ENCODE measurements around the gene DOCK4.
A peak's percentile ranks its signal among the peaks of the same experiment; 100 is the strongest.

Gene DOCK4

DNA sequence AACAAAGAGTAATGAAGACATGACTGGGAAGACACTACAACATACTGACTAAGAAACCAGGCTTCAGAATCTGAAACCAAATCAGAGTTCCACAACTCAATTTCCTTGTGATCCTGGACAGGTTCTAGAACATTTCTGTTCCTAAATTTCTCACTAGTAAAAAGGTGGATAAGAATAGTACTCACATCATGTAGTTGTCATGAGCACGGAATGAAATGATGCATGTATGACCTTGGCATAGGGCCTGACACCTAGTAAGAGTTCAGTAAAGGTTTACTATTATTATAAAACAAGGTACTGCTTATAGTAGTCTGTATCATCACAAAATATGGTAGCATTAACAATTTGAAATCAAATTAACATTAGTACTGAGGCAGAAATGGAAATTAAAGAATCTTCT lies 19.9 kb downstream of the DOCK4 start:
- no peak for DNase-seq

DNA sequence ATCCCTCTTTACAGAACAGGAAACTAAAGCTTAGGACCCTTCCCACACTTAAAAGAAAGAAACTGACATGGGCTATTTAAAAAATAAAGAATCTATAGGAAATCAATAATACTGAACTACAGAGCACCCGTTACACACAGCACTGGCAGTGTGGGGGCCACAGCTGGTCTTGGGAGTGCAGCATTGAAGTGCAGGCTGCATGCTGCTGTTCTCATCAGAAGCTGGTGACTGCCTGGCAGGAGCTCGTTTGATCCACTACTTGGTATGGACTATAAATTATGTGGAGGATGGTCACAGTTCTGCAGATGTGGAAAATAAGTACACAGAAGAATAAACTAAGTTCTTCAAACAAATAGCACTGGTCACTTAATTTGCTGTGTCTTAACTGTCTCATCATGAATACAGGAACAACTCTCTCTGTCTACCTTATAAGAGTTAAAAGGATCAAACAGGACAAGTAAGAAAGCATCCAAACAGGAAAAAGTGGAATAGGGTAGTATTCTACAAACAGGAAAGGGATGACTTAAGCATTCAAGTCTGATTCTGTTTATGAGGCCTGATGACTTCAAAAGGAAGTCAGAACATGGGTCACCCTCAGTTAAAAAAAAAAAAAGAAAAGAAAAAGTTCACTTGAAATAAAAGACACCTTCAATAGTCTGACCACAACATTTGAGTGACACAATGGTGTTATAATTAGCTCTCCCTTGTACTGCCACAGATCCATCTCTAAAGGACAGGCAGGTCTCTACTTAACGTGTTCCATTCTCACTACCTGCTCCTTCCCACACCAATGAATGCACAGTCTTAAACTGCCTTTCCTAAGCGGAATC lies 21.0 kb downstream of the DOCK4 start:
- no peak for DNase-seq

DNA sequence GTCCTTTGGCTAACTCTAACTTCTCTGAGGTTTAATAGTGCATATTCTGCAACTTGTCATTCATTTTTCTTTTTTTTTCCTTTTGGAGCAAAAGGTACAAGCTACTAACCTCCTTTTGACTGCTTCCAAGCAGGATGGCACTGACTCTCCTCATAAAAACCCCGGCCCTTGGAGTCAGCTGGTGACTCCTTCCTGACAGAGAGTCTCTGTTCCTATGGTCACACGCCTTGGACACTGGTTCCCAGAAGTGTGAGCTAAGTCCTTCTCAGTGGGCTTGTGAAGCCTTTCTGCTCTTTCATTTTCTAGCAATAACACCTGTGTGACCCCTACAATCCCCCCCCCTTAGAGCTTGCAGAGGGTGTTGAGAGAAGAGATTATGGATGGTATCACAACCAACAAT lies 21.7 kb downstream of the DOCK4 start:
- no peak for DNase-seq

DNA sequence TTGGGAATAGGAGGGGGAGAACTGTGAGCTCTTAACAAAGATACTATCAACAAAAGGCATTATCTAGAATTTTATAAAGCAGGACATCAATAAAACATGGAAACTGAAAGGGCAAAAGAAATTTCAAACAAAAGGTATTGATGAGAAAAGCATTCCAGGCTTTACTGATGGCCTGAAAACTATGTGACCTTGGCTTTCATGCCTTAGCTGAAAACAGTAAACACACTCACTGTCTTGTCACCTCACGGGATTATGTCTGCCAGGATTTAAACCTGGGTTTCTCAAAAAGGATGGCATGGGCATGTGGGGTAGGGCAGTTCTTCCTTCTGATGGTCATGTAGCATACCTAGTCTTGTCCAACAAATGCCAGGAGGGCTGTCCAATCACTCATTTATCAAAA lies 22.9 kb downstream of the DOCK4 start:
- no peak for DNase-seq

DNA sequence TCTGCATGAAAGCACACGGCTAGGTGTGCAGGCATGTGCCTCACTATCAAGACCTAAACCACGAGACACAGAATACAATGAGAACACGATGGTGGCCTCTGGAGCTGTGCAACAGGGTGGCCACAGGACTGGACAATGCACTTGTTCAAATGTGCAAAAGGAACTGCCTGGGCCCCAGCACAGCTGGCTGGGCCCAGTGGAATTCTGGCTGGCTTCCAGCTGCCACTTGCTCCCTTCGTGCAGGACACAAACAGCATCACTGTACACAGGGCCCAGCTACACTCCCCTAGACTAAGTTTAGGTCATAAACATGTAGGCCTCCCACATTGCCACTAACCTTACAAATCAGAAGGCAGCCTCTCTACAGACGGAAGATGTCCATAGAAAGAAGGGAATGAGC lies 23.4 kb downstream of the DOCK4 start:
- DNase-seq = no peak

DNA sequence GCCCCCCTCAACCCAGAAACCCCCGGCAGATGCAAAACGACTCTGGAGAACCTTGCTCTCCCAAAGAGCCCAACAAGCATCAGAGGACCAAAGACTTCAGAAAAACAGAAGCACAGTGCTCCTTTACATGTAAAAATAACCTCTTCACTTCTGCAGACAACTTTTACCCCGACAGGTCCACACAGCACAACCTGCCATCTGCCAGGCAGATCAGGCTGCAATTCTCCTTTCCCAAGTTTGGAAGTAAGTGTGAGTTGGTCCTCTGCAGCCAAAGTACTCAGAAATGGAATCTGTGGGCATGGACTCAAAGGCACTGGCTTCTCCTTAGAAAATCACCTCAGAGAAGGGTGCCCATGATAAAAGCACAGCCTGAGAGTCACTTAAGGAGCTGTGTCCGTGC lies 26.0 kb downstream of the DOCK4 start:
- DNase-seq = no peak

DNA sequence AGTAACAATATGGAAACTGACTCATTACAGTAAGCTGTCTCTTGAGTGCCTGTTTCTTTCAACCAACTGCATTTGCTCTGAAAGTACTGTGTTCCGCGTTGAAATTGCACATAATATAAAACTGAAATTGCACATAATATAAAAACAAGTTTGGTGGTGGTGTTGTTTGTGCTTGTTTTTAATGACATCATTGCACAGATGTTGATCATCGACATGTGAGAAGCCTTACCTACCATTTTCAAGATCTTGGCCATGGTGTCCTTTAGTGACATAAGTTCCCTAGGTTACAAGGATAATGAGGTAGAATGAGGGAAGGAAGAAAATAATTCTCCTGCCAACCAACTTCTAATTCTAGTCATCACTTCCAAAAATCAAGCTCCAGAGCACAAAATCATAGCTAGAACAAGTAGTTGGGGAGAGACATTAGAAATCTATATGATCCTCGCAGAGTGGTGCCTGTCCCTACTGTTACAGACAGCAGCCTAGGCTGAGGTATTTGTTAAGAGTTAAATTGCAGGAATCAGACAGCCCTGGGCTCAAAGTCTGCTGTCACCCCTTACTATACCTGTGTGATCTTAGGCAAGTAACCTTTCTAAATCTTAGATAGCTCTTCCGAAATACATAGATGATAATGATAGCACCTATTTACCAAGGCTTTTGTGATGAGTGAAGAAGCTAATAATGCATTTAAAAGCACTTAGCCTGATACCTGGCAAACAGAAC lies 29.3 kb downstream of the DOCK4 start:
- peak in 2 of 3 experiments; percentile 31 to 76 for DNase-seq

DNA sequence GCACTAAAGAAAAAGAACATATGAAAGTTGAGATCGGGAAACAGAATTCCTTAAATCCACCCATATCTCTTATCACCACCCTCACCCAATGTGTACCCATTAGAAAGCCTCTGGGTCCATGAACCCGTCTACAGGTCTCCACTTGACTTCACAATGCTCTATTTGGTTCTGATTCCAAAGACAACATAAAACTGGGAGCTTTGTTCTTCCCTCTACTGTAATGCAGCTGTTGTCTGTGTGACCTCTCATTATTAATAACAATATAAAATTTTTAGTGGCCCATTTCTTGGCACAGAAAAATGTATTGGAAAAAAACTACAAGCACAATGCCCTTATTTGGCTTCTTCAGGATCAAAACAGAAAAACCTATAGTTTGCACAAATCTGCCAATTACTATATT lies 30.0 kb downstream of the DOCK4 start:
- DNase-seq = no peak

DNA sequence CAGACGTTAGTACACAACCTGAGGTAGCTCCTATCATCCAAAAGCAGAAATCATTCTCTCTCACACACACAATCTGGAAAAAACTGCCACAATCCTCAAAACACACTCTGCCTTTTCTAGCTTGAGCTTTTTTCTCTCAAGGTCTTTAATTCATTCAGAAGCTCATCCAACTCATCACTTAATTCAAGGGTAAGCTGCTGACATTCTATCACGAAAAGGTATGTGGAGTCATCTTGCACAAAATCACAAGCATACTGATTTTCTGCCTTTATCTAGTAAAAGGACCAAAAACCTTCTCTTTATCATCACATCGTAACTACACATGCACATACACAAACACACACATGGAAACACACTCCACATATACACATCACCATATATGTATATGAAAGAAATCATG lies 32.0 kb downstream of the DOCK4 start:
- no peak for DNase-seq

DNA sequence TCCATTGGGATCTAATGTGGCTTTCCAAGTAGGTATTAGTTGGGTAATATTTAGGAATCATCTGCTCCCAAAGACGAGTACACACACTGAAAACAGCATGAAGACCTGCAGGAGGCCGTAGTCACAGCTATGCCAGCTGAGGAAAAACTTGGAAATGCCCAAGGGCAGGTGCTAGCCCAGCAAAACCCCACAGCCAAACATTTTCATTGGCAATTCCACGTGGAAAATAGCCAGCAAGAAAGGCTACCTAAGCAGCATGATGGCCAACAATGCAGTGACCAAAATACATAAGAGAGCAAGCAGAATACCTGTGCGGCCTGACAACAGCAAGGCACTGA lies 32.7 kb downstream of the DOCK4 start:
- DNase-seq = peak in 1 of 3 experiments; percentile 57

DNA sequence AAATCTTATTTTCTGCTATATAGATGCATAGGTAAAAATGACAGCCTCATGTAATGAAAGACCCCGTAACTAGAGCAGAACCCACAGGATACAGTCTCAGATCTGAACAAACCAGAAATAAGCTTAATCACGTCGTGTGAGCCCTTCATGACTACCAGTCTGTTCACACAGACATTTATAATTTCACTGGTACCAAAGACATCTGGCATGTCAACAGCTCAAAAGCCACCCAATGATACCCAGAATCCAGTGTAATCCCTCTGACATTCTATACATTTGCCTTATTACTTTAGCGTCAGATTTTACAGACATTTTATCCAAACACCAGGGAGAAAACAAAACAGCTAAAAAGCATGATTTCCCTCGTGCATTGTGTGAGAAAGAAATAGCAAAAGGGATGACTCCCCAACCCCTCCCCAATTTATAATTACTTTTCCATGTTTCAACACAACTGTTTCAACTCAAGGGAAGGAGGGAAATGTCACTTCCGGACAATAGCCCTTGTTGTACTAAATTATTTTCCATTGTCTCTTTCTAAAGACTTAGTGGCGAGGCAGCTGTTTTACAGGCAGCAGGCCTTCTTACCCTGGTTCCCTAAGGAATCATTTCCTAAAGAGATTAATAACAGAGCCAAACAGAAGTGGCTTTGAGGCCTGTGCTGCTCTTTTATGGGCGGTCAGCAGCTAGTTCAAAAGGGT lies 33.2 kb downstream of the DOCK4 start:
- DNase-seq = peak in 2 of 3 experiments; percentile 57 to 84

DNA sequence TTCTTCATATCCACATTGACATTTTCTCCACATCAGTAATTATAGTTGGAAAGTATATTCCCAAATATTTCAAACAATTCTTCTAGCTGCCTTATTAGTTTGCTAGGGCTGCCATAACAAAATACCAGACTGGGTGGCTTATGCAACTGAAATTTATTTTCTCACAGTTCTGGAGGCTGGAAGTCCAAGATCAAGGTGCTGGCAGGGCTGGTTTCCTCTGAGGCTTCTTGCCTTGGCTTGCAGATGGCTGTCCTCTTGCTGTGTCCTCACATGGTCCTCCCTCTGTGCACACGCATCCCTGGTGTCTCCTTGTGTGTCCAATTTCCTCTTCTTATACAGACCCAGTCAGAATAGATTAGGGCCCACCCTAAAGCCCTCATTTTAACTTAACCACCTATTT lies 34.5 kb downstream of the DOCK4 start:
- no peak for DNase-seq

DNA sequence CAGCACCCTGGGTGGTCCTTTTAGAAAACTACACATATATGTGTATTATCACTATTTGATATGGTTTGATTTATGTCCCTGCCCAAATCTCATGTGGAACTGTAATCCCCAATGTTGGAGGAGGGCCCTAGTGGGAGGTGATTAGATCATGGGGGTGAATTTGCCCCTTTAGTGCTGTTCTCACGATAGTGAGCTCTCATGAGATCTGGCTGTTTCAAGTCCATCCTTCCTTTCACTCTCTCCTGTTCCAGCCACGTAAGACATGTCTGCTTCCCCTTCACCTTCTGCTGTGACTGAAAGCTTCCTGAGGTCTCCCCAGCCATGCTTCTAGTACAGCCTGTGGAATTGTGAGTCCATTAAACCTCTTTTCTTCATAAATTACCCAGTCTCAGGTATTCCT lies 37.3 kb downstream of the DOCK4 start:
- DNase-seq = no peak

DNA sequence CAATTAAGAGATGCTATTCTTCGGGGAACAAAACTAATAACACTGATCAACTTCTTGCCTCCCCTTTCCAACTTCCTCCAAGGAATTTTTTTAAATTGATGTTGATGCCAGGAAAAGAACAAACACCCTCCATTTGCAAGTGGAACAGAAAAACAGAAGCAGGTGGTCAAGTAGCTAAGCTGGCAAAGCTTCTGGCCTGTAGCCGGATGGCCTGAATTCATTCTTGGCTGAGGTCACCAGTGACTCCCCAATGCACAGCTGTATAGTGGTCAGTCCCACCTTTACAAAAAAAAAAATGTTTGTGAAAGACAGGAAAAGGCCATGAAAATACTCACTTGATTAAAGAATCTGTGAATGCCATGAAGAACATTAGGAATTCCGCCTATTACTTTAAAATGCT lies 39.1 kb downstream of the DOCK4 start:
- DNase-seq = no peak

DNA sequence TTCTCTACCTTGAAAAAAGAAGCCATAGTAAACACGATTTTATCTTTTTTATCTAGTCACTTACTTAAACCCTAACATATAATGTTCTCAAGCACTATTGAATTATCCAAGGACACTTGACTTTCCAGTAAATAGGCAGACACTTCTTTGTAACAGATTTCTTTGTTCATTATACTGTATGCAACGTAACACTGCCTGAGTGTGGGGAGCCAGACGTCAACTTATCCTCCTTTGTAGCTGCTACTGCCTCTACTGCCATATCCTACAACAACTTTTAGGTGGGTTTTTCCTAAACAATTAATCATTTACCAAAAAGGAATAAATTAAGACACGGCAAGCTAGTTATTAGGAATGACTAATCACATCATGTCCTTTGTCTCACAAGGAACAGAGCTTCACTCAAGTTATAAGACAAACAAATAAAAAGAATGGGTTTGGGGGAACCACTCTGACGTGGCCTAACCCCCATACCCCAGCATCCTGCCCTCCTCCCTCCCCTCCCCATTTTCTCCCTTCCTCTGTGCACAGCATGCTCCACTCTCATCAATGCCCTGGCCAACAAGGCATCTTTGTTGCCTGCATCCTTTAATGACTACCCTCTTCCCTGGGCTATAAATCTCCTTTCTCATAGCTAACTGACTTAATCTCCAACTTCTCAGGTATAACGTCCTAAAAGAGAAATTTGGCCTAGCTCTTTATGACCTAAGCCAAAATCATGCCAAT lies 43.3 kb downstream of the DOCK4 start:
- DNase-seq = peak; percentile 40 to 81 (median 59)

DNA sequence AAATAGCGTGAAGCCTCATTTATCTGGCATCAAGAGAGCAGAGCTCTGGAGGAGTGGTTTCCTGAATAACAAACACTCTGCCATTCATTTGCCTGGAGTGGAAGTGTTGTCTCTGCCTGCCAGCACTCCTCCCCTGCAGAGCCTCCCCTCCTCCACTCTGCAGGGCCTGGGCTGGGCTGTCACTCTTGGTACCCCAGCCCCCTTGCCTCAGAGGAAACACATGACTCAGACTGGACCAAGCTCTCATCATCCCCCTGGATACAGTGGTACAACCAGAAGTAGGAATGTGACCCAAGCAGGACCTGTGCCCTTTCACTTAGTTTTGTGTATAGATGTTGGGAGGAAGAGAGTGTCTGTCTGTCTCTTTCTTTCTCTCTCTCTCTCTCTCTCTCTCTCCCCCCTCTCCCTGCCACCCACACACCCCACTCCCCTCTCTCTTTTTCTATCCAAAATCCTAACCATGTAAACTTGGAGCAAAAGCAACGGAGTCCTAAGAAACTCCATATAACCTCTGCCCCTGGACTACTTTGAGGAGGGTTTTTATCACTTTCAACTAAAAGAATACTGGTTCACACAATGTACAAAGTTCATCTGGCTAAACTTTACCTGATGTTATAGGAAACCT lies 43.9 kb downstream of the DOCK4 start:
- peak; percentile 58 to 92 (median 80) for DNase-seq

DNA sequence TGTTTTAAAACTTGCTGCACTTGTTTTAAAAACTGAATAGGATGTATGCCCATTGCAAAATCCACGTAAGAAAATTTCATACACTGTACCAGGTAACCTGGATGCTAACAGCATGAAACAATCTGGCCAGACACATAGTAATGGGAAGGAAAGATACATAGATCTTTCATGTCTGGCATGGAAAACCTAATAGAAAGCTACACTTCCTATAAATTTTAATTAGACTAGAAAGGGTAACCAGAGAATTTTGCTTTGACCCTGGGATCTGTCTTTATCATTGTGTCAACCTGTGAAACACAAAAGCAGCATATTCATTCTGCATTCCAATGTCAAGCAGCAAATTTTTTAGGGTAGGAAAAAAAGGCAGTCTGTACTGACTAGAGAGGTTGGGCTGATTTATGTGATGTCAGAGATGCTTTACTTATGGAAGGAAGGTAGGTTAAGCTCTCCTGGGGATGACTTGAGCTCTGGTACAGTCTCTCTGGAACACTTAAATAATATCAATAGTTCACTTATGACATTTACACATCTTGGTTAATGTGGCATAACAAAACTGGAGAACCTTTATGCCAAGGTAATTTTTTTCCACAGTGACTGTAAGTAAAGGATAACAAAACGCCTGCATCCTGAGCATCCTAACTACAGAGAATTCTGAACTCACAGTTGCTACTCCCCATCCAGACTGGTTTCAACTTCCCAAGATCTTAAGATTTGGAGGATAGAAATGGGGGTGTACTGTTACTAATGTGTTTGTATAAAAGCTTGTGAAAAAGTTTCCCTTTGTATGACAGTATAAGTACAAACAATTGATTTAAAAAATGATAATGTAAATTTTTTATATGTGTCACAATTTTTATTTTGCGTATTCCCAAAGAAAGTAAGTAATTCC lies 44.7 kb downstream of the DOCK4 start:
- DNase-seq = peak in 2 of 3 experiments; percentile 46 to 61

DNA sequence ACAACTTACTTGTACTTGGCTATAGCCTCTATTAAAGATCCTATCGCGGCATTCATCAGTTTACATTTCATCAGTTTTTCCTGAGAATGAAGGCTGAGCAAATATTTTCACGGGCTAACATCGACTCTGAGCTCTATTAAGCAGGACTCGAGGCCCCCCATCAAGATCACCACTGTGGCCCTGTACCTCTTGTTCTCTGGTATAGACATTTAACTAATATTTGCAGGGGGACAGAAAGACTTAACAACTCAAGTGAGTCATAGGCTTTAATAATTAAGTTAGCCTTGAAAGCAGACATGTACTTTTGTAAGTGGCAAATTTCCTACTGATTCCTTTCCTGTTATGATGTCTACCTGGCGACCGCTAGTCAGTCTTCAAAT lies 45.4 kb downstream of the DOCK4 start:
- peak in 2 of 3 experiments; percentile 19 to 56 for DNase-seq

DNA sequence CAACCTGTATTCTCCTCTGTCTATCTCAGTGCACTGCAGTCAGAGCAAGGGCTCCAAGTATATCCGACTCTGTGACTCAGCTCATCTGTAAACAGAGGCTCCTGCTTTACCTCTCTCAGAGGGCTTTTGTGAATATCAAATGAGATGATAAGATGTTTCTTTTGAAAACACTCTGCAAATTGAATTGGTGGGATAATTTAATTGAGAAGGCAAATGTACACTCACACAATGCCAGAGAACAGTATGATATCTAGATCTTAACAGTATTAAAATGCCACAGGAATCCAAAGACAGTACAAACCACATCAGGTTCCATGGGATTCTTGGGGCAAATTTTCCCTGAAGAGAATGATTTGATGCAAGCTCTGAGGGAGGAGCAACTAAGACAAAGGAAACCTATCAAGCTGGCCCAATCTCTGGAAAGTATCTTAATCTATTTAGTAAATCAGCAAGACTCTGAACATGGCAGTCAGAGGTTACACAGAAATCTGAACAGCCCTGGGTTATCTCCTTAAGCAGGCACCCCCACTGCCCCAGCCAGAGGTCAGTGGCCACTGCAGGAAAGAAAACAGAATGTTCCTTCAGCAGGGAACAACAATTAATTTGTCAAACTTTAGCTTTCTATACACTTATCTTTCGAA lies 45.9 kb downstream of the DOCK4 start:
- DNase-seq = peak in 1 of 3 experiments; percentile 56

DNA sequence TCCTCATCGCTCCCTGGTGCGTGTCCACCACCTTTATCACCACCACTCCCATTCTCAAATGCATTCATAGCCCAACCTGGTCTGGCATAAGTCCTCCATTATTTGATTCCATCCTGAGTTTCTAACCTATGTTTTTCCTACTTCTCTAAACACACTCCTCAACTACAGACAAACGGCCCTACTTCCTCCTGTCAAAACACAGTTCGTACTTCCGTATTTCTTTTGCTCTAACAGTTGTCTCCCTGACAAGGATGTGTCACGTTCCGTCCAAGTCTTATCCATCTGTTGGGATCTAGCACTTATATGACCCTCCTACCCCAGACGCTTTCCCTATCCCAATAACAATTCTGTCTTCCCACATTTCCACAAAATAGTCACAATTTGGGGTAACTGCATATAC lies 46.8 kb downstream of the DOCK4 start:
- no peak for DNase-seq

DNA sequence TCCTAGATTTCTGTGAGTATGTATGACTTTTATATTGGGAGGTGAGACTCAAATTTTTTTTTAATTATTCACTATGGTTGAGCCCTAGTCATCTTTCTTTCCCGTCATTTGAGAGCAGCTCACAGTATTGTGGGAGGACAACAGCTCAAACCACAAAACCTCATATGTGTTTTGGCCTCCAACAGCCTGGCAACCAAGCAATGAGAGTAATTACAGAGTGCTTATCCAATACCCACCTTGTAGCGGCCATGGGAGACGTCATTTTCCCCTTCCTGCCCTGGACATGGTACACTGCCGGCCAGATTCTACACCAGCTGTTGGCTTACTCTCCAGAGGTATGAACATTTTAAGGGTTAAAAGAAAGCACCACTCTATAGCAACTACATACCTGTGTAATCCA lies 49.1 kb downstream of the DOCK4 start:
- DNase-seq = peak in 1 of 3 experiments; percentile 32

Measured in NCI-H1417 (cell line).